Measurements from ENCODE around the gene UGCG.

DNA sequence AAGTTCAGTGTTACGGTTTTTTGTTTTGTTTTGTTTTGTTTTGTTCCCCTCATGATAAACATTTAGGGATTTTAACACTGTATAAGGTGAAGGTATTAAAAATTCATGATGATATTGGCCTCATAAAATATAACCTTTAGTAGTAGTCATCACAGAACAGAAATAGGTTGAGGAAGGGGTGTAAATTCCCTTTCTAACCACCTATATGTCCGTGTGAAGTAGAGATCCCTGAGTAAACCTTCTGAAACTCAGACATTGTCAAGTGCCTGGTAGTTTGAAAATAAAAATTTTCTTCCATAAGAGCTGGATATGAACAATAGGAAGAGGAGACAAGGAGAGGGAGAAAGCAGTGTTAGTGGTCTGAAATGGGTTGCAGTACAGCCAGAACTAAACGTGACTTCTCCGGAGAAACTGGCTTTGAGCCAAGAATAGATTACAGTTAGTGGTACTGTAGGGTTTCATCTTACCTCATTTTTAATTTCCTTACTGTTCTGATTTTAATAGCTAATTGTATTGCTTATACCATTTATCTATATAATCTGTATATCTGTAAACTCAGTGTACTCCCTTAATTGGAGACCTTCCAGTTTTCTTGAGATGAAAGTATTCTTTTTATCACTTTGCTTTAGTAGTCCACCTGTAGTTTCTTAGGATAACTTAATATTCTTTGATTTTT, 18.3 kb downstream of the UGCG start:
- TF ChIP-seq, protein P1, sequence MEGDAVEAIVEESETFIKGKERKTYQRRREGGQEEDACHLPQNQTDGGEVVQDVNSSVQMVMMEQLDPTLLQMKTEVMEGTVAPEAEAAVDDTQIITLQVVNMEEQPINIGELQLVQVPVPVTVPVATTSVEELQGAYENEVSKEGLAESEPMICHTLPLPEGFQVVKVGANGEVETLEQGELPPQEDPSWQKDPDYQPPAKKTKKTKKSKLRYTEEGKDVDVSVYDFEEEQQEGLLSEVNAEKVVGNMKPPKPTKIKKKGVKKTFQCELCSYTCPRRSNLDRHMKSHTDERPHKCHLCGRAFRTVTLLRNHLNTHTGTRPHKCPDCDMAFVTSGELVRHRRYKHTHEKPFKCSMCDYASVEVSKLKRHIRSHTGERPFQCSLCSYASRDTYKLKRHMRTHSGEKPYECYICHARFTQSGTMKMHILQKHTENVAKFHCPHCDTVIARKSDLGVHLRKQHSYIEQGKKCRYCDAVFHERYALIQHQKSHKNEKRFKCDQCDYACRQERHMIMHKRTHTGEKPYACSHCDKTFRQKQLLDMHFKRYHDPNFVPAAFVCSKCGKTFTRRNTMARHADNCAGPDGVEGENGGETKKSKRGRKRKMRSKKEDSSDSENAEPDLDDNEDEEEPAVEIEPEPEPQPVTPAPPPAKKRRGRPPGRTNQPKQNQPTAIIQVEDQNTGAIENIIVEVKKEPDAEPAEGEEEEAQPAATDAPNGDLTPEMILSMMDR (conservative IDR thresholded peaks at IDR 0.05; ENCODE audit: low read depth, low read length) = no peak
- TF ChIP-seq MXI1 (IDR thresholded peaks at IDR 0.05; ENCODE audit: borderline replicate concordance, low read depth, low read length) = no peak
- no peak for TF ChIP-seq POLR2A (IDR thresholded peaks at IDR 0.05; ENCODE audit: low read depth, low read length)
- TF ChIP-seq BHLHE40 (IDR thresholded peaks at IDR 0.05; ENCODE audit: low read depth, low read length) = peak; percentile 39; the same call in 1 of the 2 replicates
- TF ChIP-seq FOS (IDR thresholded peaks at IDR 0.05; ENCODE audit: low read depth, low read length) = no peak
- TF ChIP-seq RCOR1 (IDR thresholded peaks at IDR 0.05; ENCODE audit: insufficient replicate concordance, low read length) = no peak
- no peak for TF ChIP-seq CEBPB (IDR thresholded peaks at IDR 0.05; ENCODE audit: low read depth, low read length)
- no peak for TF ChIP-seq MAFK (IDR thresholded peaks at IDR 0.05; ENCODE audit: low read depth, low read length)
- TF ChIP-seq, protein P2, sequence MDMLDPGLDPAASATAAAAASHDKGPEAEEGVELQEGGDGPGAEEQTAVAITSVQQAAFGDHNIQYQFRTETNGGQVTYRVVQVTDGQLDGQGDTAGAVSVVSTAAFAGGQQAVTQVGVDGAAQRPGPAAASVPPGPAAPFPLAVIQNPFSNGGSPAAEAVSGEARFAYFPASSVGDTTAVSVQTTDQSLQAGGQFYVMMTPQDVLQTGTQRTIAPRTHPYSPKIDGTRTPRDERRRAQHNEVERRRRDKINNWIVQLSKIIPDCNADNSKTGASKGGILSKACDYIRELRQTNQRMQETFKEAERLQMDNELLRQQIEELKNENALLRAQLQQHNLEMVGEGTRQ (IDR thresholded peaks at IDR 0.05; ENCODE audit: low read depth, low read length) = no peak
- no peak for TF ChIP-seq MAZ (IDR thresholded peaks at IDR 0.05; ENCODE audit: borderline replicate concordance, low read depth, low read length)
- TF ChIP-seq SMC3 (IDR thresholded peaks at IDR 0.05; ENCODE audit: low read depth, low read length) = no peak
- TF ChIP-seq RFX5 (IDR thresholded peaks at IDR 0.05; ENCODE audit: low read depth, low read length) = no peak
- TF ChIP-seq RAD21 (IDR thresholded peaks at IDR 0.05; ENCODE audit: low read length) = no peak
